ENCODE results near the gene PMS1. TPM values are rescaled to one million over a fixed set of nuclear protein-coding genes. Genes with fewer than 3 reads are reported as not detected.

PMS1 gene
- total RNA-seq, 1 donor from 2014 or later, result 9.4 TPM

Other genes with a start within 250 kb of the PMS1 start
- 151 TPM for gene SLC40A1, start 203.7 kb upstream of the PMS1 start, total RNA-seq
- 19.1 TPM for gene ASNSD1, start 123.0 kb upstream of the PMS1 start, total RNA-seq
- 3.5 TPM for gene ANKAR, start 109.8 kb upstream of the PMS1 start, total RNA-seq
- gene OSGEPL1, start 21.7 kb upstream of the PMS1 start, total RNA-seq, result 4.2 TPM
- gene ORMDL1, start 111 bp upstream of the PMS1 start, total RNA-seq, result 19.7 TPM